CMK (cell line): ENCODE results near the gene UBIAD1.

ENCODE experiments used
- DNase-seq: peaks from one replicate; pipeline ENCODE4 v3.0.0-alpha.2; 2010; ENCODE audit warnings: low read depth

UBIAD1 gene

GRCh38 chr1:11311816-11312755 is 39.1 kb downstream of the UBIAD1 start:
- DNase-seq, result no peak

- no peak for DNase-seq
These were observed 42.0 kb downstream of the UBIAD1 start for GRCh38 chr1:11314959-11315358.

- no peak for DNase-seq
These were observed 43.7 kb downstream of the UBIAD1 start for GRCh38 chr1:11316701-11317100.

DNA sequence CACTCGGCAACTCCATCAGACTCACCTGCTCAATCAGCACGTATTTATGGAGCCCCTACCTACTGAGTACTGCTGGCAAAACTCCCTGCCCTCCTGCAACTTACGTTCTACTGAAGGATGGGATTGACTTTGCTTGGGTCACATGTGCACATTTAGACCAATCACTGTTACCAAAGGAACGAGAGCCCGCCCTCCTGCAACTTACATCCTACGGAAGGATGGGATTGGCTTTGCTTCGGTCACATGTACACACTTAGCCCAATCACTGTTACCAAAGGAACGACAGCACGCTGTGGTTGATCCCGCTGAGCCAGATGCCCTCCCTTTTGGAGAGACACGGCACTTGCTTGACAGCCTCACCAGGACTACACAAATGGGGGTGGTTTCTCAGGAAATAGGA is 46.0 kb downstream of the UBIAD1 start:
- no peak for DNase-seq

DNA sequence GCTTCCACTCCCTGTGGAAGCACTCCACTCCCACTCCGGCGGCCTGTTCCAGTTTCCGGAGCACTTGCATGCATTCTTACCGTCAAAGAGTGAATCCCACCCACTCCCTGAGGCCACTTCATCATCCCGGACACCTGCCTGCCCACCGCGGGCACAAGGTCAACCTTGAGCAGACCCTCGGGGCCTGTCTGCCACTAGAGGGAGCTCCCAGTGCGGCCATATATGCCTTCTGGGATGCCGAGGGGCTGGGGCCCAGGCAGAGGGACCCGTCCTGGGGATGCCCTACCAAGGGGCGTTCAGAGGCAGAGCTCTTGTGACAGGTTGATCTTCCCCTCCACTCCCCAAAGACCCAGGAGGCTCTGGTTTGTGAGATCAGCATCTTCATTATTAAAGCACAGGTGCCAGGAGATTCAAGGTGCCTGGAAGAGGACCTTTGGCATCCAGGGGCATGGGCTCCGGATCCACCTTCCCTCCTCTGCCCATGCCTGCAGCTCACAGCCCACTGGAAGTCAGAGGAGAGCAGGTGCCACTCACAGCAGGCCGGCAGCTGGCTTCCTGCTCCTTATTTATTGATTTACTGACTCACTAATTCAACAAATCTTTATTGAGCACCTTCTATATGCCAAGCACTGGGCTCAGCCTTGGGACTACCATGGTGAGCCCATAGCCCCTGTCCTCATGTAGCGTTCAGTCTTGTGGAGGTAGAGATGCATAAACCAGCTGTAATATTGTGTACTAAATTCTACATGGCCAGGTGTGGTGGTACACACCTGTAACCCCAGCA is 47.3 kb downstream of the UBIAD1 start:
- no peak for DNase-seq

GRCh38 chr1:11321656-11322491 is 48.9 kb downstream of the UBIAD1 start:
- no peak for DNase-seq

- no peak for DNase-seq
These were observed 51.7 kb downstream of the UBIAD1 start for GRCh38 chr1:11324567-11325165.

GRCh38 chr1:11326070-11326469 is 53.1 kb downstream of the UBIAD1 start:
- DNase-seq, result no peak

DNA sequence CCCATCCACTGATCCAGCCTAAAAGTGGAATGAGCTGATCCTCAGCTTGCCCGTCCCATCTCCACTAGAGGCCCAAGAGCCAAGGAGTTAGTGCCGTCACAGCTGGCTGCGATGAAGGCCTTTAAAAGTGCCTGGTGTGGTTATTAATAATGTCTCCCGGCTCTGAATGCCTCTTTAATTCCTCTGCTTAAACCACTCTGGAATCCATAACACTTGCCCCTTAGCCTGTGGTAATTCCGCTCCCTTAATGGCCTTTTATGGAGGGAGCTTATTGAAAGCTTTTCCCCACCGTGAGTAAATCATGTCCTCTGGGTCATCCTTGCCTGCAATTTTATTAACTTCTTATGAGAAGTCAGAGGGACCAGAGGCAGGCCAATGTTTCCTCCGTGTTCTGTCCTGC is 55.4 kb downstream of the UBIAD1 start:
- no peak for DNase-seq

GRCh38 chr1:11330411-11330810 is 57.4 kb downstream of the UBIAD1 start:
- no peak for DNase-seq

GRCh38 chr1:11331036-11331944 is 58.3 kb downstream of the UBIAD1 start:
- DNase-seq, result no peak

- no peak for DNase-seq
These were observed 59.0 kb downstream of the UBIAD1 start for GRCh38 chr1:11331945-11332546.

DNA sequence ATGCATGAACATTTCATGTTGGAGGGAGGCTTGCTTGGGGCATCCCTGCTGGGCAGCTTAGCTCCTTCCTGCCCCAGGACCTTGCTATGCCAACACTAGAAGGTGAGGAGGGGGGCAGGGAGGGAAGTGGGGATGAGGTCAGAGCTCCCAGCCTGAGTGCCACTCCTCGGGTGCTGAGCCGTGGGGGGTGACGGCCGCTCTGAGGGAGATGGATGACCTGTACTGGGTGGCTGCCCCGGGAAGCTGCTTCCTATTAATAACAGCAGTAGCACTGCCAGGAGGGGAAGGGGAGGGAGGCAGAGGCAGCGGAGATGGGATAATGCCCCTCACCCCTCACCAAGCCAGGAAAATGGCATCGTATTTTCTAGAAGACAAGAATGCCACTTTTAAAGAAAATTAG is 60.6 kb downstream of the UBIAD1 start:
- DNase-seq, result no peak

- DNase-seq, result no peak
These were observed 61.3 kb downstream of the UBIAD1 start for GRCh38 chr1:11334261-11334804.

DNA sequence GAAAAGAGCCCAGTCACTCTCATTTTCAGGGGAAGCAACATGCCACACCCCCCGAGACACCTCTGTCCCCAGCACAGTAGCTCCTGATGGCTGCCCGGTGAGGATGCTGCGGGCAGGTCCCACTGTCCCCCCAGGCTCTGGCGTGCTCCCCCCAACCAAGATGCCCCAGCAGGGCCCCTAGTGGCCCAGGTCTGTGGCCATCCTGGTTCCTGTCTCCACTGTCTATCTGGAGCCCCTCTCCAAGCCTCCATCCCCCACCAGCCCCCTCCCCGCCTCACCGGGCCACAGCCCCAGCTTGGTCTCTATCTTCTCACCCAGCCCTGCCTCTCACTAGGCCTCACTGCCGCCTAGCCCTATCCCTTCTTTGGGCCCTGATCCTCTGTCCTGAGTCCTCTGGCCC is 61.8 kb downstream of the UBIAD1 start:
- DNase-seq, result no peak

DNA sequence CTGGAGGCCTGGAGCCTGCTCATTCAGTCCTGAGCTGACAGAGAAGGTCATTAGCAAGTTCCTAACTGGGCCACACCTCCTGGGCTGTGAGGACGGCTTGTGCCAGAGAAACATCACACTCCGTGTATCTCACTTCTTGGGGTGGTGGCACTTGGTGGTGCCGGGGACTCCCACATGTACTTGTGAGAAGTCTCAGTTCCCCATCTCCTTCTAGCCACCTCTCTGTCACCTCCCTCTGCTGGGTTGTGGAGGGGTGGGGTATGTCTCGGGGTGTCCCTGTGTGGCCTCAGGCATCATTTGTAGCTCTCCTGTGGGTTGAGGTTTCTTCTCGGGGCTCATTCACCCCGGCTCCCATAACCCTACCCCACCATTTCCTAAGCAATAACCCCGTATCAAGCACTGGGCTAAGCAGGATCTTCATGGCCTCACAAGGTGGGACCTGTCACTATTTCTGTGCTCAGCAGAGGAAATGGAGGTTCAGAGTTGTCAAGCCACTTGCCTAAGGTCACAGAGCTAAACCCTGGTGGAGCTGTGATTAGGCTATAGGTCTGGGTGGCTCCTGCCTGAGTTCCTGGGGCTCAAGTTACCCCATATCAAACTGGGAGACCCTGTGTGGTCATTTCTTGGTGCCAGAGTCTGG is 62.5 kb downstream of the UBIAD1 start:
- no peak for DNase-seq

DNA sequence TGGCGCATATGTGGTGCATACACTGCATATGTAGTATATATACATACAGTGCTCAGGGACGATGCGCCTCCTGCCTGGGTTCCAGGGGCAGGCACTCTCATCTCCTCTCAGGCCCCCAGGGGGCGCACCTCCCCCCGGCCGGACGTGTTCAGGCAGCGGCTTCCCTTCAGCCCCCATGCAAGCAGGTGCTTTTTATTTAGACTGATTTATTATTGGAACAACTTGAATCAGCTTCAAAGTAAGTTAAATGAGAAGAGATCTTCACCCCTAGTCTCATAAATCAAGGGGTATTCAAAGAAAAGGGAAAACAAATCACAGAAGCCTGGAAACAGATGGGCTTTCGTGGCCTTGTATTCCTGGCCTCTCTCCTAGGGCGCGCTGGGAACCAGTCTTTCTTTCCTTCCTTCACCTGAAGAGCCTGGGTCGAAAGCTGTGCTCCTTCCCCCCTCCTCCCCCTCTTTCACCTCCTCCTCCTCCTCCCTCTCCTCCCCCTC is 64.6 kb downstream of the UBIAD1 start:
- DNase-seq, result peak; percentile 45
